Thyroid gland (tissue), 4 donors: ENCODE data around the gene MNX1. TPM values are rescaled to one million over a fixed set of nuclear protein-coding genes. Genes with fewer than 3 reads are reported as not detected.

ENCODE experiments used
- DNase-seq, 2 donors: peaks; one replicate each; pipeline ENCODE4 v3.0.0-alpha.2; 2019
- H3K27ac ChIP-seq, 3 donors: fragments of 200-600 bp; sonication (generic); 1 replicate in 2 of 3; 2 replicates in 1 of 3; pipeline ENCODE4 v1.5.1; 2016 to 2019; ENCODE audit warnings: mild to moderate bottlenecking in 1 of 3, moderate library complexity in 1 of 3
- H3K27me3 ChIP-seq: fragments of 200-600 bp; sonication (generic); one replicate; pipeline ENCODE4 v1.5.1; 2019
- H3K36me3 ChIP-seq, 2 donors: fragments of 200-600 bp; sonication (generic); one replicate each; pipeline ENCODE4 v1.5.1; 2016 to 2019
- H3K4me1 ChIP-seq, 2 donors: fragments of 200-600 bp; sonication (generic); one replicate each; pipeline ENCODE4 v1.5.1; 2017 to 2019
- H3K4me3 ChIP-seq, 3 donors: fragments of 200-600 bp; sonication (generic); replicated peaks in 1 of 3; 1 replicate in 2 of 3; 2 replicates in 1 of 3; pipeline ENCODE4 v1.5.1; 2016; ENCODE audit warnings: mild to moderate bottlenecking in 1 of 3
- H3K9me3 ChIP-seq: fragments of 200-600 bp; sonication (generic); one replicate; pipeline ENCODE4 v1.5.1; 2017
- POLR2A ChIP-seq, 2 donors: fragments of 450-650 bp; IDR thresholded peaks; one replicate each; pipeline ENCODE4 v1.6.1; 2017; ENCODE audit warnings: antibody characterized with exemption in 2 of 2, mild to moderate bottlenecking in 2 of 2, moderate library complexity in 1 of 2
- WGBS, 2 donors: methylation state at CpG; one replicate each; pipeline ENCODE4 v1.1.5; 2017; 5-methylcytosine and 5-hydroxymethylcytosine counted together
- intact Hi-C: fragments of 100-400 bp; cut with DNase I; formaldehyde crosslinking; loops from one replicate; pipeline ENCODE4 v1.15.1; 2023
- total RNA-seq, 4 donors: library from RNA; depleted of rRNA; stranded (reverse); fragments of >200 nt; gene quantifications; one replicate each; pipeline ENCODE4 v1.2.3, GENCODE V29; 2016
- TF ChIP-seq, protein P1 (sequence below), 6 experiments: fragments of 200-600 bp in 3 of 6; fragments of 450-650 bp in 3 of 6; sonication (generic) in 3 of 6; IDR thresholded peaks; one replicate each; pipeline ENCODE4 v1.5.1; 2016 to 2019; ENCODE audit warnings: antibody characterized with exemption in 6 of 6, mild to moderate bottlenecking in 2 of 6, inconsistent platforms in 1 of 6, moderate library complexity in 1 of 6

The MNX1 gene
- total RNA-seq, 4 donors from 2014 or later = not detected

DNA sequence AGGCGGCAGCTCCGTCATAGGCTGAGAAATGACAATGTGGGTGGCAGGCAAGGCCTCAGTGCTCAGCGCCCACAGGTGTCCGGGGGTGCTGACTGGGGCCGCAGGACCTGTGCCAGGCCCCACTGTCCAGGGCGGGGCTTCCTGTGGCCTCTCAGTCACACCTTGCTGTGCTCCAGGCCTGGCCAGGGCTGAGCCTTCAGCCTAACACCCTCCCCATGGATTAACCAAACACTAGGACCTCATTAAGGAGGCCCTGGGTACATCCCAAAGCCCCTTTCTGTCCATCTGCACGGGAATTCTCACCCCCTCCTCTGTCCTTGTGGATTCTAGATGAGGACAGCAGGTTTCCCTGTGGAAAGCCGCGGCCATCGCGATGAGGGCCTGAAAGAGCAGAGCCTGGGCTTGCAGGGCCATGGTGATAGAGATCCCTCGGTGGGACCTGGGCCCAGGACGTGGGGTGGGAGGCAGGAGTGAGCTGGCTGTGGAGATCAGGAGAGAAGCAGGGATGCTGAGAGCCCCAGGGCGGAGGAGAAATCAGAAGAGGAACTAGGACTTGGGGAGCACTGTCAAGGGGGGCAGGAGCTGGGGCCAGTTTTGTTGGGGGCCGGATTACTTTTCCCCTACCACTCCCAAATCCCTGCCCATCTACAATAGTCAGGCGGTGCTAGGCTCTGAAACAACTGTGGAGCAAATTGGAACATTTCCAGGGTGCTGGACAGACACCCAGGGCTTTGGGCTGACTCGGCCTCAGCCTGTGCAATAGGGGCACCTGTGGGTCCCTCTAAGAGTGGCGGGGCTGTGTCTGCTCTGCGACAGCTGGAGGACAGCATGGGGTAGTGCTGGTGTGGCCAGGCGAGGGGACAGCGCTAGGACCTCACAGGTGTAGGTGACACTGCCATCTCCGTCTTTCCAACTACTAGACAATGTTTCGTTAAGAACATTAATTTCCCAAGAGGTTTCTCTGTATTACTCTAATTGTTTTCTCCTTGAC lies 23.3 kb upstream of the MNX1 start:
- Histone ChIP-seq H3K4me1 (no peaks in the 10 kb centered on the region), H3K4me3 (no peak overlapping the region), H3K9me3 (no peaks in the 10 kb centered on the region), H3K27ac (no peak overlapping the region), H3K36me3 (no peaks in the 10 kb centered on the region), H3K27me3 (no peaks in the 10 kb centered on the region)
- WGBS, 2 donors = 78 to 86% methylated on average over 20 to 21 of the region's 23 CpGs
- TF ChIP-seq POLR2A (IDR thresholded peaks at IDR 0.05) = no peak
- TF ChIP-seq, protein P1, sequence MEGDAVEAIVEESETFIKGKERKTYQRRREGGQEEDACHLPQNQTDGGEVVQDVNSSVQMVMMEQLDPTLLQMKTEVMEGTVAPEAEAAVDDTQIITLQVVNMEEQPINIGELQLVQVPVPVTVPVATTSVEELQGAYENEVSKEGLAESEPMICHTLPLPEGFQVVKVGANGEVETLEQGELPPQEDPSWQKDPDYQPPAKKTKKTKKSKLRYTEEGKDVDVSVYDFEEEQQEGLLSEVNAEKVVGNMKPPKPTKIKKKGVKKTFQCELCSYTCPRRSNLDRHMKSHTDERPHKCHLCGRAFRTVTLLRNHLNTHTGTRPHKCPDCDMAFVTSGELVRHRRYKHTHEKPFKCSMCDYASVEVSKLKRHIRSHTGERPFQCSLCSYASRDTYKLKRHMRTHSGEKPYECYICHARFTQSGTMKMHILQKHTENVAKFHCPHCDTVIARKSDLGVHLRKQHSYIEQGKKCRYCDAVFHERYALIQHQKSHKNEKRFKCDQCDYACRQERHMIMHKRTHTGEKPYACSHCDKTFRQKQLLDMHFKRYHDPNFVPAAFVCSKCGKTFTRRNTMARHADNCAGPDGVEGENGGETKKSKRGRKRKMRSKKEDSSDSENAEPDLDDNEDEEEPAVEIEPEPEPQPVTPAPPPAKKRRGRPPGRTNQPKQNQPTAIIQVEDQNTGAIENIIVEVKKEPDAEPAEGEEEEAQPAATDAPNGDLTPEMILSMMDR (IDR thresholded peaks at IDR 0.05) = no peak
- intact Hi-C loops = no loop called here
- no peak for DNase-seq

- Histone ChIP-seq H3K36me3 (no peaks in the 10 kb centered on the region), H3K4me3 (no peak overlapping the region), H3K27ac (no peak overlapping the region), H3K9me3 (no peaks in the 10 kb centered on the region), H3K4me1 (no peaks in the 10 kb centered on the region), H3K27me3 (no peaks in the 10 kb centered on the region)
- no peak for TF ChIP-seq POLR2A (IDR thresholded peaks at IDR 0.05)
- WGBS, 2 donors = 61 to 64% methylated on average over 18 to 21 of the region's 25 CpGs
- intact Hi-C loops = no loop called here
- DNase-seq = no peak
Measured at GRCh38 chr7:157032644-157033482, 22.4 kb upstream of the MNX1 start.

GRCh38 chr7:157032128-157032527 lies 21.7 kb upstream of the MNX1 start:
- intact Hi-C loops = no loop called here
- Histone ChIP-seq H3K4me3 (no peak overlapping the region), H3K36me3 (no peaks in the 10 kb centered on the region), H3K27me3 (no peaks in the 10 kb centered on the region), H3K9me3 (no peaks in the 10 kb centered on the region), H3K27ac (no peak overlapping the region), H3K4me1 (no peaks in the 10 kb centered on the region)
- WGBS, 2 donors = 78 to 84% methylated on average over 4 of the region's 4 CpGs
- TF ChIP-seq, protein P1 (IDR thresholded peaks at IDR 0.05) = no peak
- no peak for TF ChIP-seq POLR2A (IDR thresholded peaks at IDR 0.05)
- no peak for DNase-seq

DNA sequence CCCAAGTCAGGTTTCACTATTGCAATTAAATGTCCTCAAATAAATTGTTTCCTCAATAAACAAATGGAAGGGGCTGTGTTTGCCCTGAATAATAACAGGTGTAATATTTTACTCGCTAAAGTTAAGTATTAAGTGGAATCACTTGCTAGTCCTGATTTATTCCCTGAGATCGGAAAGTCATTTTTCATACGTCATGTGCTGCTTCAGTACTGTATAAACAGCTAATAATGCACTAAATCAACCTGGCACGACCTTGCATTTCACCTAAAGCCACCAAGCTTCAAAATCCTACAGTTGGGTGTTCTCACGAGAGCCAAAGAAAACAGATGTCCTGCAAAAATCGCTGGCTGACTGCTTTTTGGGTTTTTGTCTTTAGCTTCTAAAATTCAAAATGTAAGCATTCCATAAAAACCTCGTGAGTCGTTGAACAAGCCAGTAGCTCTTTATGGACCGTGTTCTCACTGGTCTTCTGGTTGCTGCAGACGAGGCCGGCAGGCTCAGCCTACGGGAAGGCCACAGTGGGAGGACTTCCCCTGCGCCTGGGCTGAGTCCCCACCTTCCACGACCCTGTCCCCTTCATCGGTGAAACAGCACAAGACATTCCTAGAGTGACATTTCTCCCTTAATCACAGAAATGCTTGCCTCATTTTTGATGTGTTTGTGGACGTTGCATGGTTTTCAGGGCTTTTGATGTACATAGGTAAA lies 17.9 kb upstream of the MNX1 start:
- WGBS, 2 donors = 51 to 56% methylated on average over 16 of the region's 16 CpGs
- DNase-seq = no peak
- intact Hi-C loops = no loop called here

More for the DNA sequence above, 17.9 kb upstream of the MNX1 start:
- H3K9me3 ChIP-seq = no peaks in the 10 kb centered on the region
- TF ChIP-seq POLR2A (IDR thresholded peaks at IDR 0.05) = no peak
- TF ChIP-seq, protein P1 (IDR thresholded peaks at IDR 0.05) = no peak
- H3K4me3 ChIP-seq = no peak overlapping the region
- H3K36me3 ChIP-seq = no peaks in the 10 kb centered on the region
- H3K4me1 ChIP-seq = no peaks in the 10 kb centered on the region
- no peak overlapping the region for H3K27ac ChIP-seq
- H3K27me3 ChIP-seq = peaks cover 7% of the 10 kb centered on the region
